A549 treated with DMSO at 1 μM for 4 hours (cell line): ENCODE measurements around the gene CYTIP. TPM values are rescaled to one million over a fixed set of nuclear protein-coding genes. Genes with fewer than 3 reads are reported as not detected.

ENCODE experiments used
- total RNA-seq: library from RNA; stranded (reverse); fragments of 200-300 nt; extraction: Qiagen RNA extraction; gene quantifications from 5 replicates; pipeline ENCODE4 v1.2.3, GENCODE V29; 2022; ENCODE audit warnings: low read depth

The CYTIP gene
- total RNA-seq: not detected in 5 replicates

GRCh38 chr2:157443795-157444640 lies at the start of gene CYTIP:
Gene CYTIP, minus strand, starts transcription at chr2:157444089. Its CDS starts 69 bp downstream, at chr2:157444020.

Other genes with a start within 250 kb of the CYTIP start
- 3.0 to 3.8 TPM (median 3.2 TPM) in 5 replicates for gene GALNT5, start 186.4 kb downstream of the CYTIP start, total RNA-seq
- gene ERMN, start 118.3 kb downstream of the CYTIP start, total RNA-seq: not detected in 5 replicates
- gene ACVR1C, start 184.8 kb upstream of the CYTIP start, total RNA-seq: 0.01 to 0.07 TPM in 2 of 5 replicates, not detected in the others